Stimulated activated CD8-positive, alpha-beta memory T cell treated with anti-CD3 and anti-CD28 coated beads, Interleukin-15, amount 100 ng/mL, for 1 hour (primary cell): ENCODE data around the gene POU4F2.

ENCODE experiments used
- DNase-seq: peaks from one replicate; pipeline ENCODE4 v3.0.0-alpha.2; 2020; ENCODE audit warnings: low read depth

The POU4F2 gene, protein sequence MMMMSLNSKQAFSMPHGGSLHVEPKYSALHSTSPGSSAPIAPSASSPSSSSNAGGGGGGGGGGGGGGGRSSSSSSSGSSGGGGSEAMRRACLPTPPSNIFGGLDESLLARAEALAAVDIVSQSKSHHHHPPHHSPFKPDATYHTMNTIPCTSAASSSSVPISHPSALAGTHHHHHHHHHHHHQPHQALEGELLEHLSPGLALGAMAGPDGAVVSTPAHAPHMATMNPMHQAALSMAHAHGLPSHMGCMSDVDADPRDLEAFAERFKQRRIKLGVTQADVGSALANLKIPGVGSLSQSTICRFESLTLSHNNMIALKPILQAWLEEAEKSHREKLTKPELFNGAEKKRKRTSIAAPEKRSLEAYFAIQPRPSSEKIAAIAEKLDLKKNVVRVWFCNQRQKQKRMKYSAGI

GRCh38 chr4:146638786-146639505 is at the start of gene POU4F2:
Gene POU4F2 (plus strand): TSS chr4:146638893. CDS start chr4:146639141, 248 bp downstream.
- DNase-seq, result no peak

- DNase-seq, result no peak
These were observed 47.9 kb upstream of the POU4F2 start for GRCh38 chr4:146590801-146591200.

GRCh38 chr4:146592019-146592418 is 46.7 kb upstream of the POU4F2 start:
- no peak for DNase-seq

DNA sequence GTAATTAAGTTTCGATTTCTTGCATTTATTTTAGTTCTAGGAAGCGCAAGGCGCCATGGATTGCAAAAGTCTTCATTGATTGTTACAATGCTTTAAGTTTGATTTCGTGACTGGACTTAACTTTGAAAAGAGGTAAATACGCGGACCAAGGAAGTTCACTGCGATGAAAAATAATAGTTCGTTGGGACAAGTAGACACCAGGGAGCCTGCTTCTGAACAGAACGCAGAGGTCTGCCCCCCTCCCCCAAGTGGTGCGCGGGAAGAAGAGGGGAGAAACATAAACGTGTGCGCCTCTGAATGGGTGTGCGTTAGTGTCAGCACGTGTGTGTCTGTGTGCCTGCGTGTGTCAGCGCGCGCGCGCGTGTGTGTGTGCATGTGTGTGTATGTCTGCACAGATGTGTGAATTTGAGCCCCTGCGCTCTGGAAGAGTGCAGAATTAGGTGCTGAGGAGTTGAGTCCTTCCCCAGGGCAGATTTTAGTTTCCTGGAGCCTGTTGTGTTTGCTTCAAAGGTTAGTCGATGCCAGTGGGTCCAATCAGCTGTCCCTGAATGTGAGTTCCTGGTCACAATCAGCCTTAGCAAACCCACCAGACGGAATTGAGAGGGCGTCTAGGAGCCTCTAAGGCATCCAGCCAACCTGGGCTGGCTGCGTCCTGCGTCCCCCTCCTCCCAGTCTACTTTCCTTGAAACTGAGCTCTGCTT is 5.8 kb upstream of the POU4F2 start:
- DNase-seq, result no peak

GRCh38 chr4:146633471-146633800 is 5.3 kb upstream of the POU4F2 start:
- no peak for DNase-seq

DNA sequence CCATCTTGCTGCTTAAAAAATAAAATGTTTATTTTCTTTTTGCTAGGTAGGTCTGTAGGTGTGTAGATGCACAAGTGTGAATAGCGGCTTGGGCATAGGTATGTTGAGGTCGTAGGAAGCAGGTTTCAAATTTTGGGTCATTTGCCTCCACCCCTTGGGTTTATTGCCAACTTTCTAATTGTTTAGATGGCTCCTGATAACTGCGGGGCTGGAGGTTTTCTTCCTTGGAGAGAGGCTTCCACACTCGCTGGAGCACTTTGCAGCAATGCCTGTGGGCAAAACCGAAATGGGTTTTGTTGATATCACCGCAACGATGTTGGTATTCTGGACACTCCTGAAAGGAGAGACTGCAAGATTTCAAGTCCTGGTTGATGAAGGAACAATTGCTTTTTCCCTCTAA is 3.9 kb upstream of the POU4F2 start:
- no peak for DNase-seq

DNA sequence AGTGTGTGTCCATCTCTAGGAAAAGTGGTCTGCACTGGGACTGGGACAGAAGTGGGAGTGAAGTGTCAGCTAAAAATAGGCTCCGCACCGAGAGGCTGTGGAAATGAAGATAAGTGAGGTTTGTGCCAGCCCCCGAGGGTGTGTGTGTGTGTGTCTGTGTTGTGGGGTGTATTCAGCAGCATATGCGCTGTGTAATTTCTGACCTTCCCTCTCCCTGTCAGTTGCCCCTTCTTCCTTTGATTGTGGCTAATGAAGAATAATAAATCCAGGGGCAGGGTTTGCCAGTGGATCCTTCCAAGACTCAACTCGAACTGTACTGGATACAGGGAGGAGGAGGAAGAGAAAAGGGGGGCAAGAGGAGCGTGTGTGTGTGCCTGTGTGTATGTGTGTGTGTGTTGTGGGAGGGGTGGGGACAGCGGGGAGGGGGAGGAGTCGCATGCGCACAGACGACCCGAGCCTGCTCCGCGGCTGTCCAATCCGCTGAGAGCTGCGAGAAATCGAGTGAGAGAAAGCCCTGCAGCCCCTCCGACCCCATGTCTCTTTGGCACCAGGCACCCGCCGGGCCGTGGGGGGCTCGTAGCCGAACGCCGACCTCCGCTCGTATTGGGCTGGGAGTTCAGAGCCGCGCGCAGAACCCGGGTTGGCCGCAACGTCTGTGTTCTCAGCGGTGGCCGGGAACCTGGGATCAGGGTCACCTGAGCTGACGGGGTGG is 916 bp upstream of the POU4F2 start:
- DNase-seq, result no peak

DNA sequence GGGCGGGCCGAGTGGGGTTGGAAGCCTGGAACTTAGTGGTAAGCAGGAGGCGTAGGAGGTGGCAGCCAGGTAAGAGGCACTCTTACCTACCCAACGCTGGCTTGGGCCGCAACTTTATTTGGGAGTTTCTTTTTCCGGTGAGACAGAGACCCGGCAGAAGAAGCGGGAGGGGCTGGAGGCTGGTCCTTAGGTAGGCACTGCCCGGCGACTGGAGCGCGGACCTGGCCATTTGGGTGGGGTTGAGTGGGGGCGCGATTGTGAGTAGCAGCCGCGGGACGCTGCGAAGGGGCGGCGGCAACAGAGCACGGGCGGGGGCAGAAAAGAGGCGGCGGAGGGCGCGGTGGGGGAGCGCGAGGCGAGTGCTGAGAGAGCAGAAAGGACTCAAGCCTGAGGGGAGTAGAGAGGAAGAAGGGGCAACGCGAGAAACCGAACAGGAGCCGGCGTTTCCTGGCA is 334 bp upstream of the POU4F2 start:
- no peak for DNase-seq

GRCh38 chr4:146639506-146639932 is 826 bp downstream of the POU4F2 start:
- DNase-seq, result no peak

DNA sequence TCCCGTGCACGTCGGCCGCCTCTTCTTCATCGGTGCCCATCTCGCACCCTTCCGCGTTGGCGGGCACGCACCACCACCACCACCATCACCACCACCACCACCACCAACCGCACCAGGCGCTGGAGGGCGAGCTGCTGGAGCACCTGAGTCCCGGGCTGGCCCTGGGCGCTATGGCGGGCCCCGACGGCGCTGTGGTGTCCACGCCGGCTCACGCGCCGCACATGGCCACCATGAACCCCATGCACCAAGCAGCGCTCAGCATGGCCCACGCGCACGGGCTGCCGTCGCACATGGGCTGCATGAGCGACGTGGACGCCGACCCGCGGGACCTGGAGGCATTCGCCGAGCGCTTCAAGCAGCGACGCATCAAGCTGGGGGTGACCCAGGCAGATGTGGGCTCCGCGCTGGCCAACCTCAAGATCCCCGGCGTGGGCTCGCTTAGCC is 1.4 kb downstream of the POU4F2 start:
- DNase-seq, result no peak

GRCh38 chr4:146640465-146641061 is 1.9 kb downstream of the POU4F2 start:
- DNase-seq, result no peak

DNA sequence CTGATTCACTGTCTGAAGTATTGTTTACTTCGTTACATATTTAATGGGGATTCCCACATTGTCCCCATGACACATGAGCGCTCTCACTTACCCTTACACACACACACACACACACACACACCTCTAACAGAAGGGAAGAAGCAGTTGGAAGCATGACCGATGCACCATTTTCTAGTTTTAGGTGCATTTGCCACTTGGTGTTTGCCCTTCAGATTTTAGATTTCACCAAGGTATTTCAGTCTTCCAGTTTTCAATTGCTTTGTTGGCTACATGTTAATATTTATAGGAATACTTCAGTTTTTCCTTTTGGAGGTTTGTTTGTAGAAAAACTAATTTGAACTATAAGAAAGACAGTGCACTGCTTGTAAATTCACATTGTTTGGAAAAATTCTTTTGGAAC is 3.1 kb downstream of the POU4F2 start:
- no peak for DNase-seq

- no peak for DNase-seq
These were observed 5.2 kb downstream of the POU4F2 start for GRCh38 chr4:146643812-146644401.

DNA sequence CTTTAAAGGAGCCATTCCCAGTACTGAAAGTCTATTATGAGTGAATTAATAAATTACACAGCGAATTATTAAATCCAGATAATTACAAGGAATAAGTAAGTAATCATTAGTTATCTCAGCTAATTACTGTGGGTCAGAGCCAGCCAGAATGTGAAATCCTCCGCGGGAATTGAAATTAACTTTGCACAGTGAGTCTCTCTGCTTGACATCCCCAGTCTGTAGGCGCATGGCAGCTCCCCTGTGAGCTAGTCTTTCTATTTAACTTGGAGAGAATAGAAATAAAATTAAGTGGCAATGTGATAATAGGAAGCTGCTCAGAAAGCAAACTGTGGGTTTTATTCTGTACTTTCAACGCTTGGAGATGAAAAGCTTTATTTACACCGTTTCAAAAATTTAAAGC is 7.2 kb downstream of the POU4F2 start:
- DNase-seq, result no peak

DNA sequence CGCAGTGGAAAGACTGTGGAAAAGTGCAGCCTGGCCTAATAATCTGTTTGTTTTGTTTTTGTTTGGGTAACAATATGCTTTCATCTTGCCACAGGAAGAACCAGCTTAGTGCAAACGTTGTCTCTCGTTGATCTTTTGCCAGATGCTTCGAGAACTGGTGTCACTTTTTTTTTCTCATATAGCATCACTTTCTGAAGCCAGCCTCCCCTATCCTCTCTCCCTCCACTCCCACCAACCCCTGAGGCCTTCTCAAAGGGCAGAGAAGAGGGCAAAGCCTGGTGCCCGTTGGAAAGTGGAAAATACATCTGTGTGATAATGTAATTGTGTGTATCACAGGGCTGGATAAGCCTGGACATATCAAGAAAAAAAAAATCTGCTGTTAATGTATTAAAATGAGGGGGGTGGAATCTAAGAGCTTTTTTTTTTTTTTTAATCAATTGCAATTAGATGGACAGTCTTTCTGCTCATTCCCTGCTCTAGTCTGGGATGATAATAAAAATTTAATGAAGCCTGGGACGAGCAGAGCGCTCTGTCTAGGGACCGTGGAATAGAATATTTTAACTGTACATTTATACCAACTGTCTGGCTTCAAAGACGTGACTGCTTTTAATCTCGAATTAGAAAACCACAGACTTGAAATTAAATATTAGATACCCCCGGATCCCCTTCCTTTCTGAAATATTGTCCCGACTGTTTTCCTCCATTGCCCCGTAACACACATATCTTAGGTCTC is 8.1 kb downstream of the POU4F2 start:
- no peak for DNase-seq

DNA sequence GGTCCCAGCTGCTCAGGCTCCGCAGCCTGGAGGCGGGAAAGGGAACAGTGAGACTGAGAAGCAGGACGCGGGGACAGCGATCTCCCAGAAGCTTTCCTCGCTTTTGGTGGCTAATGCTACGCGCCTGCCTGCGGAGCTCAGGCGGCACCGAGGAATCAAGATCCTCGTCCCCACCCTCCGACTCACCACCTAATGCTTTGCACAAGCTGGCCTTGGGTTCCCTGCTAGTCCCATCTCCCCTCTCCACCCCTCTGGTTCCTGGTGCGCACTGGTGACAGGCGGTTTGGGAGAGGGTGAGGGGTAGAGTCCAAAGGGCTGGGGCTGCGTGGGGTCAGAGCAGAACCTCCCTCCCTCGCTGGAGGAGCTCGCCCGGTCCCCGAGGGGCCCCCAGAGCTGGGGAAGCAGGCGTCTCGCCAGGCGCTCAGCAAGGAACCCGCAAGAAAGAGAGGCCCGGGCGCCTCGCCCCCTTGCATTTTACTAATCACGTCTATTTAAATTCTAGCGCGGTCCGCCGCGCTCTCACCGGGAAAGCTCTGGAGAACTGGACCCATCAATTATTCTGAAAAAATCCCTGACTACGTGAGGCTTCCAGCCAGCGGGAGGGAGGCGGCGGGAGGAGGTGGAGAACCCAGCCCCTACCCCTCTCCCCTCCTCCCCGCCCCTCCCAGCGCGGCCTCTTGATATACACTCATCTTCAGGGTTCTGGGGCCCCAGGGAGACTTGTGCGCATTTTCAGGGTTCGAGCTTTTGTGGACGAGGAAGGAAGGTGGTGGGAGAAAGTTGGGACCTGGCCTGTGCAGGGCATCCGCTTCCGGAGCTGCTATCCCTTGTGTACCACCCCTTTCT is 9.1 kb downstream of the POU4F2 start:
- no peak for DNase-seq

- no peak for DNase-seq
These were observed 9.7 kb downstream of the POU4F2 start for GRCh38 chr4:146648461-146648783.

- DNase-seq, result no peak
These were observed 10.5 kb downstream of the POU4F2 start for GRCh38 chr4:146649232-146649631.

DNA sequence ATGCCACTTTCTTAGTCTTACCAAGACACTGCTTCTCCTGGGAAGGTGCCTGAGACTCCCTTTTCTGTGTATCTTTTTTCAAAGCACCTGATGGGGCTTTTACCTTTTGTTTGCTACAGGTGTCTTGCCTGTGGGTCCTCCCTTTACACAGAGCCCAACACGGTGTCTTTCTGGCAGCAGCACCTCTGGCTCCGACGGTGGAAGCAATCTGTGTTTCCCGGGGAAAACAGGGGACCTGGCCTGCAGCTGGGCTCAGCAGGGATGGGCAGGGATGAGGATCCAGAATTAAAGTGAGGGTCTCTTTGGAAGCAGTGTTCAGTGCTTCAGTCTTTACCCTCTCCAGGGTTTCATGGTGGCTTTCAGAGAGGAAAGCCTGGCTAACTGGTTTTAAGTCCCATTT is 11.3 kb downstream of the POU4F2 start:
- DNase-seq, result no peak
